Naive thymus-derived CD4-positive, alpha-beta T cell (primary cell): Measurements from ENCODE around the gene FABP3. TPM values are rescaled to one million over a fixed set of nuclear protein-coding genes. Genes with fewer than 3 reads are reported as not detected.
A peak's percentile ranks its signal among the peaks of the same experiment; 100 is the strongest.

ENCODE experiments used
- ATAC-seq: fragments of 150-1000 bp; cut with Tn5 transposase; 2 replicates; pipeline ENCODE4 v1.10.0; 2021; ENCODE audit warnings: mild to moderate bottlenecking, moderate library complexity
- CTCF ChIA-PET: fragments of 350-600 bp; sonication (Branson Sonifier 250); formaldehyde crosslinking; loops from one replicate; lab custom pipeline; 2021; ENCODE audit warnings: antibody characterized with exemption; lab: Charles Lee
- POLR2A ChIA-PET: fragments of 350-600 bp; sonication (Branson Sonifier 250); formaldehyde crosslinking; loops from one replicate; lab custom pipeline; 2021; ENCODE audit warnings: antibody characterized with exemption, inconsistent platforms; lab: Charles Lee
- DNase-seq, 9 donors: peaks; one replicate each; pipeline versions ENCODE4 v3.0.0 to v3.0.0-alpha.2; 2020 to 2022; ENCODE audit warnings: mixed read lengths in 1 of 9
- H3K27ac ChIP-seq: one replicate; pipeline ENCODE4 v1.7.0; 2013; ENCODE audit warnings: mild to moderate bottlenecking, low read depth, low read length, moderate library complexity
- H3K27me3 ChIP-seq, 2 donors: one replicate each; pipeline ENCODE4 v1.7.0; 2013; ENCODE audit warnings: low read length in 2 of 2, mild to moderate bottlenecking in 2 of 2, moderate library complexity in 2 of 2; ENCODE audit not compliant: control insufficient read depth in 2 of 2, insufficient read depth in 2 of 2
- H3K36me3 ChIP-seq, 3 experiments: 1 replicate in 2 of 3; 2 replicates in 1 of 3; pipeline ENCODE4 v1.7.0; 2013; ENCODE audit warnings: low read length in 3 of 3, mild to moderate bottlenecking in 3 of 3, moderate library complexity in 1 of 3; ENCODE audit not compliant: insufficient read depth in 3 of 3, control insufficient read depth in 2 of 3
- H3K4me1 ChIP-seq, 2 donors: one replicate each; pipeline ENCODE4 v1.7.0; 2013; ENCODE audit warnings: low read length in 2 of 2, mild to moderate bottlenecking in 2 of 2, moderate library complexity in 1 of 2; ENCODE audit not compliant: control insufficient read depth in 2 of 2, insufficient read depth in 2 of 2
- H3K4me3 ChIP-seq: 2 replicates; pipeline ENCODE4 v1.7.0; 2013; ENCODE audit warnings: mild to moderate bottlenecking, low read length
- H3K9me3 ChIP-seq, 3 experiments: 1 replicate in 2 of 3; 2 replicates in 1 of 3; pipeline ENCODE4 v1.7.0; 2013; ENCODE audit warnings: low read length in 3 of 3; ENCODE audit not compliant: control insufficient read depth in 2 of 3
- H3K27ac Mint-ChIP-seq, 9 donors: one replicate each; pipeline ENCODE4 v1.8.0; 2020 to 2022; ENCODE audit warnings: mixed read lengths in 9 of 9, mild to moderate bottlenecking in 8 of 9, moderate library complexity in 5 of 9, inconsistent platforms in 2 of 9
- H3K27me3 Mint-ChIP-seq, 5 donors: one replicate each; pipeline ENCODE4 v1.8.0; 2021 to 2022; ENCODE audit warnings: mixed read lengths in 5 of 5, mild to moderate bottlenecking in 1 of 5
- H3K36me3 Mint-ChIP-seq, 5 donors: one replicate each; pipeline ENCODE4 v1.8.0; 2020 to 2022; ENCODE audit warnings: mixed read lengths in 5 of 5, mild to moderate bottlenecking in 3 of 5, inconsistent platforms in 1 of 5
- H3K4me1 Mint-ChIP-seq, 7 donors: one replicate each; pipeline ENCODE4 v1.8.0; 2020 to 2022; ENCODE audit warnings: mixed read lengths in 7 of 7, mild to moderate bottlenecking in 3 of 7, inconsistent platforms in 1 of 7
- H3K4me3 Mint-ChIP-seq, 10 donors: one replicate each; pipeline ENCODE4 v1.8.0; 2020 to 2022; ENCODE audit warnings: mild to moderate bottlenecking in 10 of 10, mixed read lengths in 10 of 10, moderate library complexity in 6 of 10, inconsistent platforms in 2 of 10
- H3K9me3 Mint-ChIP-seq, 11 donors: one replicate each; pipeline ENCODE4 v1.8.0; 2020 to 2022; ENCODE audit warnings: mixed read lengths in 11 of 11, mild to moderate bottlenecking in 4 of 11, inconsistent platforms in 1 of 11, moderate library complexity in 1 of 11
- intact Hi-C, 2 donors: fragments of 100-400 bp; cut with micrococcal nuclease; formaldehyde crosslinking; loops; one replicate each; pipeline ENCODE4 v1.15.1; 2023
- polyA plus RNA-seq, 2 donors: library from polyadenylated mRNA; unstranded; fragments of 300-500 nt; fragmentation: Illumina TruSeq; gene quantifications; one replicate each; pipeline ENCODE4 v1.2.3, GENCODE V29; 2021
- total RNA-seq, 6 experiments: library from RNA in 5 of 6; stranded (reverse) in 5 of 6; gene quantifications; 1 replicate in 5 of 6; 2 replicates in 1 of 6; pipeline ENCODE4 v1.2.3 and lab custom pipeline; 2021 to 2026

Gene FABP3
- total and polyA plus RNA-seq, 7 experiments from 2014 or later: 0.67 TPM; not detected in 6

- intact Hi-C loops: no loop called here
- Histone ChIP-seq H3K27ac (no peak overlapping the region), H3K27me3 (peaks cover 0 to 10% of the 10 kb centered on the region in 2 donors), H3K36me3 (no peaks in the 10 kb centered on the region), H3K4me3 (no peak overlapping the region), H3K4me1 (no peaks in the 10 kb centered on the region), H3K9me3 (no peaks in the 10 kb centered on the region)
- ChIA-PET CTCF (no interaction called here), POLR2A (no interaction called here)
- H3K27ac Mint-ChIP-seq: no peak overlapping the region
- no peak for DNase-seq
- H3K4me3 Mint-ChIP-seq: peak overlapping the region in 5 of 10 donors; percentile 7 to 98 (median 16)
- H3K4me1 Mint-ChIP-seq: peaks cover 3 to 12% (median 11%) of the 10 kb centered on the region in 7 donors
- peaks cover 0 to 3% (median 0%) of the 10 kb centered on the region in 11 donors for H3K9me3 Mint-ChIP-seq
- peaks cover 62 to 71% (median 67%) of the 10 kb centered on the region in 5 donors for H3K27me3 Mint-ChIP-seq
- peaks cover 0 to 4% (median 0%) of the 10 kb centered on the region in 5 donors for H3K36me3 Mint-ChIP-seq
- no peak for ATAC-seq
Measured at GRCh38 chr1:31410871-31411270, 38.0 kb upstream of the FABP3 start.

- ATAC-seq (no peak), DNase-seq (no peak)
- peaks cover 0 to 4% (median 0%) of the 10 kb centered on the region in 5 donors for H3K36me3 Mint-ChIP-seq
- Histone ChIP-seq H3K27me3 (peaks cover 0 to 10% of the 10 kb centered on the region in 2 donors), H3K4me1 (no peaks in the 10 kb centered on the region), H3K4me3 (no peak overlapping the region), H3K27ac (no peak overlapping the region), H3K9me3 (no peaks in the 10 kb centered on the region), H3K36me3 (no peaks in the 10 kb centered on the region)
- peak overlapping the region in 2 of 10 donors; percentile 10 to 35 for H3K4me3 Mint-ChIP-seq
- H3K4me1 Mint-ChIP-seq: peaks cover 3 to 12% (median 11%) of the 10 kb centered on the region in 7 donors
- CTCF ChIA-PET: no interaction called here
- intact Hi-C loops: loop anchor here in 1 of 2 donors (5.0 kb wide), 1 partner anchor 503 kb away; the partner anchor contains the start of gene SDC3
- H3K27me3 Mint-ChIP-seq: peaks cover 56 to 64% (median 60%) of the 10 kb centered on the region in 5 donors
- H3K9me3 Mint-ChIP-seq: peaks cover 0 to 3% (median 0%) of the 10 kb centered on the region in 11 donors
- POLR2A ChIA-PET: no interaction called here
- no peak overlapping the region for H3K27ac Mint-ChIP-seq
Measured at GRCh38 chr1:31409946-31410858, 37.3 kb upstream of the FABP3 start.

GRCh38 chr1:31408788-31409318 lies 36.0 kb upstream of the FABP3 start:
- CTCF ChIA-PET: interaction anchor here (0.6 kb wide), 1 partner anchor 95 kb away, joined by 5 read pairs; no protein-coding TSS in a partner anchor
- Histone ChIP-seq H3K27me3 (peaks cover 0 to 10% of the 10 kb centered on the region in 2 donors), H3K36me3 (no peaks in the 10 kb centered on the region), H3K27ac (no peak overlapping the region), H3K4me1 (no peaks in the 10 kb centered on the region), H3K4me3 (no peak overlapping the region), H3K9me3 (no peaks in the 10 kb centered on the region)
- Mint-ChIP-seq H3K4me1 (peaks cover 3 to 11% (median 10%) of the 10 kb centered on the region in 7 donors), H3K27ac (no peak overlapping the region), H3K27me3 (peaks cover 45 to 54% (median 50%) of the 10 kb centered on the region in 5 donors), H3K9me3 (peaks cover 0 to 2% (median 0%) of the 10 kb centered on the region in 11 donors), H3K4me3 (no peak overlapping the region), H3K36me3 (peaks cover 0 to 3% (median 0%) of the 10 kb centered on the region in 5 donors)
- ATAC-seq (no peak), DNase-seq (no peak)
- intact Hi-C loops: loop anchor here in 1 of 2 donors (5.0 kb wide), 1 partner anchor 502 kb away; the partner anchor contains the start of gene SDC3
- POLR2A ChIA-PET: no interaction called here

DNA sequence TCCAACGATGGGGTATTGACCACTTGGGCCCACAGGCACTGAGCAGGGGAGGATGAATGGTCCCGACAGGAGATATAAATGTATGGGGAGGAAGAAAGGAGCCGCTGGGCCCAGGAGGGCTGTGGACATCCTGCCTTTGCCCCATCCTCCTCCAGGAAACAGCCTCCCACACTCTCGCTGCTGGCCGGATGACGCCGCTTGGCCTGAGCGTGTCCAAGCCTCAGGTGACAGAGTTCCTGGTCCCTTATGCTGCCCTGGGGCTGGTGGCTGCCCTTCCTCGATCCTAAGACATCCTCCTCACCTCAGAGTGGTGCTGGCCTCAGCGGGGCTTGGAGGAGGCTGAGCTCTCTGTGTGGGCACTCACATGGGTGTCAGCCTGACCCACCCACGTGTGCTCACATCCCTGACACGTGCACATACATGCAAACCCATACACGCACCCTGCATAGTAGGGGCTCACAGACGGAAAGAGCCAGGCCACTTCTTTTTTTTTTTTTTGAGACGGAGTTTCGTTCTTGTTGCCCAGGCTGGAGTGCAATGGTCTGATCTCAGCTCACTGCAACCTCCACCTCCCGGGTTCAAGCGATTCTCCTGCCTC lies 34.3 kb upstream of the FABP3 start:
- Histone ChIP-seq H3K27me3 (peaks cover 0 to 3% of the 10 kb centered on the region in 2 donors), H3K4me3 (no peak overlapping the region), H3K9me3 (no peaks in the 10 kb centered on the region), H3K27ac (no peak overlapping the region), H3K4me1 (no peaks in the 10 kb centered on the region), H3K36me3 (no peaks in the 10 kb centered on the region)
- Mint-ChIP-seq H3K27ac (no peak overlapping the region), H3K27me3 (peaks cover 37 to 49% (median 41%) of the 10 kb centered on the region in 5 donors), H3K9me3 (peaks cover 0 to 1% (median 0%) of the 10 kb centered on the region in 11 donors), H3K4me3 (no peak overlapping the region), H3K36me3 (no peaks in the 10 kb centered on the region), H3K4me1 (peaks cover 0 to 1% (median 1%) of the 10 kb centered on the region in 7 donors)
- ChIA-PET CTCF (no interaction called here), POLR2A (no interaction called here)
- intact Hi-C loops: loop anchor here in 1 of 2 donors (5.0 kb wide), 1 partner anchor 500 kb away; the partner anchor contains the start of gene SDC3
- no peak for ATAC-seq
- no peak for DNase-seq

DNA sequence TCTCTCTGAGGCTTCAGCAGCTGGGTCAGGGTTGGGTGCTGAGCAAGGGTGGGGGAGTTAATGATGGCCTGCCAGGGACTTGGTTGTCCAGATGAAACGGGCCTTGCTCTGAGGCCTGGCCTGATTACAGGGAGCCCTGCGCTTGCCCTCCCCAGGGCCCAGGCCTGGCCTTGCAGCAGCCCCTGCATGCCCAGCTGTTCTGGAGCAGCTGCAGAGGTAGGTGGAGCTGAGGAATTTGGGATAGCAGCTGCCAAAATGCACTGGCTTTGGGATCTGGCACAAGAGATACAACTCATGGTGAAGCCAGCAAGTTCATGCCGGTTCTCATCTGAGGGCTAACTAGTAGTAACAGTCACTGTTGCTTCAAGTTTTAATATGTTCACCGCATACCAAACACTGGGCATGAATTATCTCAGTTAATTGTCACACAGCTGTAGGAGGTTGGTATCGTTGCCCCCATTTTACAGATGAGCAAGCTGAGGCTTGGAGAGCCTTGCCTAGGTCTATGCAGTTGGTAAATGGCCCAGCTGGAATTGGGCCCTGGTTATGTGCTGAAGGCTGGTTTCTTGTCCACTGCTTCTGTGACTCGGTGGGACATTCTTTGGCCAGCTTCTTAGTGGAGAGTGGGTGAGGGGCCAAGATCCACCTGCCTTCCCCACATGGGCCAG lies 32.8 kb upstream of the FABP3 start:
- Mint-ChIP-seq H3K4me3 (no peak overlapping the region), H3K27me3 (peaks cover 26 to 35% (median 27%) of the 10 kb centered on the region in 5 donors), H3K4me1 (no peaks in the 10 kb centered on the region), H3K27ac (no peak overlapping the region), H3K36me3 (no peaks in the 10 kb centered on the region), H3K9me3 (peaks cover 0 to 1% (median 0%) of the 10 kb centered on the region in 11 donors)
- Histone ChIP-seq H3K9me3 (no peaks in the 10 kb centered on the region), H3K4me3 (no peak overlapping the region), H3K36me3 (no peaks in the 10 kb centered on the region), H3K27ac (no peak overlapping the region), H3K4me1 (no peaks in the 10 kb centered on the region), H3K27me3 (no peaks in the 10 kb centered on the region)
- ATAC-seq: no peak
- intact Hi-C loops: loop anchor here in 1 of 2 donors (5.0 kb wide), 1 partner anchor 498 kb away; the partner anchor contains the start of gene SDC3
- no peak for DNase-seq
- ChIA-PET POLR2A (no interaction called here), CTCF (interaction anchor here (1.1 kb wide), 1 partner anchor 16 kb away, joined by 4 read pairs; no protein-coding TSS in a partner anchor)

DNA sequence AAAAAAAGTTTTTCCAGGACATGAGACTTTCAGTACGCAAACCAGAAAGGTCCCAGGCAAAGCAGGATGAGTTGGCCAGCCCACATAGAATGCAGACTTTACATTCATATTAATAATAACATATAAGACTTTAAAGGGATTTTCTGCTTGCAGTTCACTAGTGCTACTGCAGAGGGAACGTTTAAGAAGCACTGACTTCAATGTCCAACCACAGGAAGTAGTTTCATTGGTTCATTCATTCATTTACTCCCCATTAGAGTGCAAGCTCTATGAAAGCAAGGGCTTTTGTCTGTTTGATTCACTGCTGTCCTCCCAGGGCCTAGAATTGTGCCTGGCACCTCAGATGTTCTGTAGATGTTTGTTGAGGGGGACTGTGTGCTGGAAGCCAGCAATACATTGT lies 28.4 kb upstream of the FABP3 start:
- no peaks in the 10 kb centered on the region for H3K27me3 ChIP-seq
- ATAC-seq (no peak), DNase-seq (no peak)
- intact Hi-C loops: no loop called here
- H3K27ac ChIP-seq: no peak overlapping the region
- CTCF ChIA-PET: no interaction called here
- Mint-ChIP-seq H3K36me3 (no peaks in the 10 kb centered on the region), H3K4me3 (no peak overlapping the region), H3K27me3 (peaks cover 0 to 16% (median 5%) of the 10 kb centered on the region in 5 donors), H3K4me1 (peaks cover 0 to 6% (median 0%) of the 10 kb centered on the region in 7 donors), H3K27ac (no peak overlapping the region), H3K9me3 (peaks cover 0 to 1% (median 0%) of the 10 kb centered on the region in 11 donors)
- H3K4me1 ChIP-seq: no peaks in the 10 kb centered on the region
- POLR2A ChIA-PET: no interaction called here
- no peaks in the 10 kb centered on the region for H3K36me3 ChIP-seq
- H3K4me3 ChIP-seq: no peak overlapping the region
- no peaks in the 10 kb centered on the region for H3K9me3 ChIP-seq
